Measurements from ENCODE around the gene FCRL2.

FCRL2 gene

GRCh38 chr1:157773493-157774350 lies 3.2 kb downstream of the FCRL2 start:
- TF ChIP-seq CTCF (IDR thresholded peaks at IDR 0.05; ENCODE audit: insufficient read depth, low read length, poor library complexity, severe bottlenecking), result peak; percentile 77
- Histone ChIP-seq H3K27me3 (replicated peaks; ENCODE audit: control insufficient read depth, insufficient read depth, low read length) (no peaks in the 10 kb centered on the region; the same call in none of the 2 replicates), H3K36me3 (ENCODE audit: control insufficient read depth, insufficient read depth, low read length) (no peaks in the 10 kb centered on the region), H3K4me3 (replicated peaks; ENCODE audit: low read depth, low read length) (no peak overlapping the region)
- no peak for DNase-seq (ENCODE audit: extremely low read depth, insufficient read length)

- no peaks in the 10 kb centered on the region; the same call in none of the 2 replicates for H3K27me3 ChIP-seq (replicated peaks; ENCODE audit: control insufficient read depth, insufficient read depth, low read length)
- DNase-seq (ENCODE audit: extremely low read depth, insufficient read length), result no peak
- H3K4me3 ChIP-seq (replicated peaks; ENCODE audit: low read depth, low read length), result no peak overlapping the region
- TF ChIP-seq CTCF (IDR thresholded peaks at IDR 0.05; ENCODE audit: insufficient read depth, low read length, poor library complexity, severe bottlenecking), result no peak
- no peaks in the 10 kb centered on the region for H3K36me3 ChIP-seq (ENCODE audit: control insufficient read depth, insufficient read depth, low read length)
These were observed 5.1 kb downstream of the FCRL2 start for GRCh38 chr1:157771661-157772425.

- DNase-seq (ENCODE audit: extremely low read depth, insufficient read length), result no peak
- Histone ChIP-seq H3K4me3 (replicated peaks; ENCODE audit: low read depth, low read length) (no peak overlapping the region), H3K36me3 (ENCODE audit: control insufficient read depth, insufficient read depth, low read length) (no peaks in the 10 kb centered on the region), H3K27me3 (replicated peaks; ENCODE audit: control insufficient read depth, insufficient read depth, low read length) (no peaks in the 10 kb centered on the region; the same call in none of the 2 replicates)
- peak; percentile 63 for TF ChIP-seq CTCF (IDR thresholded peaks at IDR 0.05; ENCODE audit: insufficient read depth, low read length, poor library complexity, severe bottlenecking)
These were observed 6.4 kb downstream of the FCRL2 start for GRCh38 chr1:157770442-157771043.

- no peak for TF ChIP-seq CTCF (IDR thresholded peaks at IDR 0.05; ENCODE audit: insufficient read depth, low read length, poor library complexity, severe bottlenecking)
- Histone ChIP-seq H3K36me3 (ENCODE audit: control insufficient read depth, insufficient read depth, low read length) (no peaks in the 10 kb centered on the region), H3K27me3 (replicated peaks; ENCODE audit: control insufficient read depth, insufficient read depth, low read length) (no peaks in the 10 kb centered on the region), H3K4me3 (replicated peaks; ENCODE audit: low read depth, low read length) (no peak overlapping the region)
- no peak for DNase-seq (ENCODE audit: extremely low read depth, insufficient read length)
These were observed 10.1 kb downstream of the FCRL2 start for GRCh38 chr1:157766792-157767191.

- TF ChIP-seq CTCF (IDR thresholded peaks at IDR 0.05; ENCODE audit: insufficient read depth, low read length, poor library complexity, severe bottlenecking), result no peak
- no peaks in the 10 kb centered on the region for H3K27me3 ChIP-seq (replicated peaks; ENCODE audit: control insufficient read depth, insufficient read depth, low read length)
- H3K36me3 ChIP-seq (ENCODE audit: control insufficient read depth, insufficient read depth, low read length), result no peaks in the 10 kb centered on the region
- no peak for DNase-seq (ENCODE audit: extremely low read depth, insufficient read length)
- no peak overlapping the region for H3K4me3 ChIP-seq (replicated peaks; ENCODE audit: low read depth, low read length)
These were observed 18.9 kb downstream of the FCRL2 start for GRCh38 chr1:157758018-157758417.

All from GM06990 (cell line).